ENCODE data around the gene ZDHHC5. TPM values are rescaled to one million over a fixed set of nuclear protein-coding genes. Genes with fewer than 3 reads are reported as not detected.
A peak's percentile ranks its signal among the peaks of the same experiment; 100 is the strongest.

Gene ZDHHC5
- total and polyA plus RNA-seq, 2 donors (not counting 1 experiment from before 2014, with no cell fraction given) = 31.5 to 53.8 TPM

GRCh38 chr11:57674251-57674650, 6.3 kb downstream of the ZDHHC5 start:
- H3K27ac ChIP-seq (ENCODE audit: low read length in 2 of 2) = peak overlapping the region in 1 of 2 donors; percentile 0
- H3K27ac Mint-ChIP-seq = no peak overlapping the region

GRCh38 chr11:57675176-57675941, 7.4 kb downstream of the ZDHHC5 start:
- ATAC-seq (ENCODE audit: low read depth) (no peak), DNase-seq (no peak)
- 80% methylated on average over 2 of the region's 3 CpGs for WGBS (ENCODE audit: insufficient coverage)
- peaks cover 0 to 8% of the 10 kb centered on the region in 2 donors for H3K4me1 ChIP-seq (ENCODE audit: control insufficient read depth in 2 of 2, insufficient read depth in 2 of 2, low read length in 2 of 2)
- no peak overlapping the region for H3K9ac ChIP-seq (ENCODE audit: low read length)
- no peak overlapping the region for H2AFZ ChIP-seq (ENCODE audit: insufficient read depth, low read depth, low read length, poor library complexity, severe bottlenecking)
- peaks cover 78% of the 10 kb centered on the region for H4K20me1 ChIP-seq (ENCODE audit: control insufficient read depth, insufficient read depth, low read length, poor library complexity, severe bottlenecking)
- ChIA-PET POLR2A (no interaction called here), CTCF (interaction anchor here (0.5 to 1.4 kb wide), 4 partner anchors 12 to 141 kb away, joined by 4 to 7 read pairs (median 6); no protein-coding TSS in a partner anchor)
- TF ChIP-seq EZH2 (IDR thresholded peaks at IDR 0.05; ENCODE audit: borderline replicate concordance, insufficient read depth, low read depth, low read length, poor library complexity, severe bottlenecking) = no peak
- TF ChIP-seq, protein P1, sequence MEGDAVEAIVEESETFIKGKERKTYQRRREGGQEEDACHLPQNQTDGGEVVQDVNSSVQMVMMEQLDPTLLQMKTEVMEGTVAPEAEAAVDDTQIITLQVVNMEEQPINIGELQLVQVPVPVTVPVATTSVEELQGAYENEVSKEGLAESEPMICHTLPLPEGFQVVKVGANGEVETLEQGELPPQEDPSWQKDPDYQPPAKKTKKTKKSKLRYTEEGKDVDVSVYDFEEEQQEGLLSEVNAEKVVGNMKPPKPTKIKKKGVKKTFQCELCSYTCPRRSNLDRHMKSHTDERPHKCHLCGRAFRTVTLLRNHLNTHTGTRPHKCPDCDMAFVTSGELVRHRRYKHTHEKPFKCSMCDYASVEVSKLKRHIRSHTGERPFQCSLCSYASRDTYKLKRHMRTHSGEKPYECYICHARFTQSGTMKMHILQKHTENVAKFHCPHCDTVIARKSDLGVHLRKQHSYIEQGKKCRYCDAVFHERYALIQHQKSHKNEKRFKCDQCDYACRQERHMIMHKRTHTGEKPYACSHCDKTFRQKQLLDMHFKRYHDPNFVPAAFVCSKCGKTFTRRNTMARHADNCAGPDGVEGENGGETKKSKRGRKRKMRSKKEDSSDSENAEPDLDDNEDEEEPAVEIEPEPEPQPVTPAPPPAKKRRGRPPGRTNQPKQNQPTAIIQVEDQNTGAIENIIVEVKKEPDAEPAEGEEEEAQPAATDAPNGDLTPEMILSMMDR (IDR thresholded peaks at IDR 0.05) = no peak
- no peak overlapping the region for H3K4me2 ChIP-seq (replicated peaks; ENCODE audit: low read depth, low read length, poor library complexity, severe bottlenecking)
- H3K4me3 ChIP-seq (ENCODE audit: control extremely low read depth in 1 of 5, extremely low read depth in 1 of 5, insufficient read depth in 1 of 5, low read depth in 2 of 5, low read length in 4 of 5) = no peak overlapping the region
- H3K36me3 ChIP-seq (replicated peaks in 1 of 2; ENCODE audit: control extremely low read depth in 1 of 2, control insufficient read depth in 1 of 2, extremely low read depth in 1 of 2, insufficient read depth in 2 of 2, low read length in 1 of 2) = peaks cover 0 to 59% of the 10 kb centered on the region in 2 experiments
- no peaks in the 10 kb centered on the region for H3K27me3 Mint-ChIP-seq
- no peaks in the 10 kb centered on the region for H3K27me3 ChIP-seq (replicated peaks in 1 of 4; ENCODE audit: control extremely low read depth in 1 of 4, control insufficient read depth in 3 of 4, insufficient read depth in 4 of 4, low read length in 3 of 4)
- H3K4me1 Mint-ChIP-seq = peaks cover 49% of the 10 kb centered on the region
- peak overlapping the region in 1 of 2 donors; percentile 20 for H3K27ac ChIP-seq (ENCODE audit: low read length in 2 of 2)
- no peak overlapping the region for H3K27ac Mint-ChIP-seq
- no peaks in the 10 kb centered on the region for H3K9me3 Mint-ChIP-seq (ENCODE audit: insufficient read depth)
- intact Hi-C loops (cut with micrococcal nuclease) = no loop called here
- no peak overlapping the region for H3K4me3 Mint-ChIP-seq
- H3K9me3 ChIP-seq (ENCODE audit: control extremely low read depth in 1 of 3, control insufficient read depth in 2 of 3, insufficient read depth in 1 of 3, low read length in 2 of 3) = no peaks in the 10 kb centered on the region
- peaks cover 99% of the 10 kb centered on the region for H3K79me2 ChIP-seq (ENCODE audit: control insufficient read depth, insufficient read depth, low read length)

More at GRCh38 chr11:57674251-57674650, 6.3 kb downstream of the ZDHHC5 start:
- Mint-ChIP-seq H3K27me3 (no peaks in the 10 kb centered on the region), H3K9me3 (ENCODE audit: insufficient read depth) (no peaks in the 10 kb centered on the region), H3K4me3 (no peak overlapping the region), H3K4me1 (peaks cover 54% of the 10 kb centered on the region)
- Histone ChIP-seq H3K36me3 (replicated peaks in 1 of 2; ENCODE audit: control extremely low read depth in 1 of 2, control insufficient read depth in 1 of 2, extremely low read depth in 1 of 2, insufficient read depth in 2 of 2, low read length in 1 of 2) (peaks cover 0 to 54% of the 10 kb centered on the region in 2 experiments), H3K4me3 (ENCODE audit: control extremely low read depth in 1 of 5, extremely low read depth in 1 of 5, insufficient read depth in 1 of 5, low read depth in 2 of 5, low read length in 4 of 5) (no peak overlapping the region), H3K79me2 (ENCODE audit: control insufficient read depth, insufficient read depth, low read length) (peaks cover 99% of the 10 kb centered on the region), H3K9me3 (ENCODE audit: control extremely low read depth in 1 of 3, control insufficient read depth in 2 of 3, insufficient read depth in 1 of 3, low read length in 2 of 3) (no peaks in the 10 kb centered on the region), H3K4me2 (replicated peaks; ENCODE audit: low read depth, low read length, poor library complexity, severe bottlenecking) (no peak overlapping the region), H3K4me1 (ENCODE audit: control insufficient read depth in 2 of 2, insufficient read depth in 2 of 2, low read length in 2 of 2) (peaks cover 6 to 18% of the 10 kb centered on the region in 2 donors), H2AFZ (ENCODE audit: insufficient read depth, low read depth, low read length, poor library complexity, severe bottlenecking) (no peak overlapping the region), H4K20me1 (ENCODE audit: control insufficient read depth, insufficient read depth, low read length, poor library complexity, severe bottlenecking) (peaks cover 67% of the 10 kb centered on the region), H3K27me3 (replicated peaks in 1 of 4; ENCODE audit: control extremely low read depth in 1 of 4, control insufficient read depth in 3 of 4, insufficient read depth in 4 of 4, low read length in 3 of 4) (no peaks in the 10 kb centered on the region), H3K9ac (ENCODE audit: low read length) (no peak overlapping the region)
- no peak for ATAC-seq (ENCODE audit: low read depth)
- DNase-seq = no peak
- ChIA-PET POLR2A (no interaction called here), CTCF (interaction anchor here (0.6 to 1.4 kb wide), 3 partner anchors 30 to 1596 kb away, joined by 3 to 7 read pairs (median 4); no protein-coding TSS in a partner anchor)
- intact Hi-C loops (cut with micrococcal nuclease) = no loop called here
- TF ChIP-seq, protein P1 (IDR thresholded peaks at IDR 0.05) = no peak
- TF ChIP-seq EZH2 (IDR thresholded peaks at IDR 0.05; ENCODE audit: borderline replicate concordance, insufficient read depth, low read depth, low read length, poor library complexity, severe bottlenecking) = no peak
